Right ventricle myocardium inferior (tissue), 1 donor: Measurements from ENCODE around the gene RLN3. TPM values are rescaled to one million over a fixed set of nuclear protein-coding genes. Genes with fewer than 3 reads are reported as not detected.

ENCODE experiments used
- ATAC-seq: fragments of 200-7000 bp; cut with Tn5 transposase; one replicate; pipeline ENCODE4 v1.9.1; 2020; ENCODE audit warnings: mild to moderate bottlenecking, moderate library complexity
- DNase-seq: peaks from one replicate; pipeline ENCODE4 v3.0.0; 2021; ENCODE audit errors: missing footprints
- intact Hi-C: fragments of 100-400 bp; cut with DNase I; formaldehyde crosslinking; loops from one replicate; pipeline ENCODE4 v1.11.0; 2022
- total RNA-seq: library from RNA; stranded (reverse); fragmentation: NEBNext Ultra II Directional; extraction: Animal tissue kit (Norgen Biotek cat#: 25700); gene quantifications from one replicate; pipeline ENCODE4 v1.2.1, GENCODE V29; 2021
- donor health status: DM: no; HTN: yes; CAD: no; lungs with severe emphysema.

The RLN3 gene
- total RNA-seq, 1 donor from 2014 or later = not detected

DNA sequence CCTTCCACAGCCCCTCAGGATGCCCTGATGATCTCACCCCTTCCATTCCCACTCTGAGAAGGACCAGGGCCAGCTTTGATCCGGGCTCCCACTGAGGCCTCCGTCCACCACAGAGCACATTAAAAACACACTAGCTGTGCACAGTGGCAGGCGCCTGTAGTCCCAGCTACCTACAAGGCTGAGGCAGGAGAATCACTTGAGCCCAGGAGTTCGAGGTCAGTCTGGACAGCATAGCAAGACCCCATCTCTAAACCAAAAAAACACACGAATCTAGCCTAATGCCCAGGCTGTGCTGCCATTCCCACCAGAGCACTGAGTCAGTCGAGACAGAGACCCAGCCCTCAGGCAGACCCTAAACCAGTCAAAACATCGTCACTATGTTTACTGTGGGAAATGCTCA, 35.9 kb upstream of the RLN3 start:
- intact Hi-C loops = no loop called here
- no peak for DNase-seq
- ATAC-seq = no peak

DNA sequence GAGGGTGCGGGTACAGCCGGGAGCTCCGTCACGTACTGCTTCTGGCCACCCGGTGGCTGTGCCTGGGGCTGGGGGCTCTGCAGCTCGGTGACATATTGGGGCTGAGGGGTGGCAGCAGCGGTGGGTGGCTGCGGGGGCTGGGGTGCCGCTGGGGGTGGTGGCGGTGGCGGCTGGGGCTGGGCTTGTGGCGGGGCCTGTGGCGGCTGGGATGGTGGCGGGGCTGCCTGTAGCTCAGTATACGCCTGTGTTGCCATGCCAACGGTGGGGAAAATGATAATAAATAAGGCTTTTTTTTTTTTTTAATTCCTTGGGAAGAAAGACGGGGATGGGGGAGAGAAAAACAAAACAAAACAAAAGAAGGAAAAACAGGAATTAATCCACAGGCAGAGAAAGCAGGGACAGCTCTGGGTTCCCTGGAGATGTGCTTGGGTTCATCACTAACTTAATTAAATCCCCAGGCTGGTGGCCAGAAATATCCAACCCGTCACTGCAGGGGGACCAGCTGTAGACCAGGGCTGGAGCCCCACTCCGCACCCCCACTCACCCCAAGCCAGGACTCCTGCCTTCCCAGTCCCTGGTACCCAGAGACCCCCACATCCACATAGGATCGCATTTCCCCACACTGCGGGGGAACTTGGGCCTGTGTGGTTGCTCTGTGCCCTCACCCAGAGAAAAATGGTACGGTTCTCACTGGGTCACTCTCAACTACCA, 34.2 kb upstream of the RLN3 start:
- DNase-seq (no peak), ATAC-seq (no peak)
- intact Hi-C loops = no loop called here

DNA sequence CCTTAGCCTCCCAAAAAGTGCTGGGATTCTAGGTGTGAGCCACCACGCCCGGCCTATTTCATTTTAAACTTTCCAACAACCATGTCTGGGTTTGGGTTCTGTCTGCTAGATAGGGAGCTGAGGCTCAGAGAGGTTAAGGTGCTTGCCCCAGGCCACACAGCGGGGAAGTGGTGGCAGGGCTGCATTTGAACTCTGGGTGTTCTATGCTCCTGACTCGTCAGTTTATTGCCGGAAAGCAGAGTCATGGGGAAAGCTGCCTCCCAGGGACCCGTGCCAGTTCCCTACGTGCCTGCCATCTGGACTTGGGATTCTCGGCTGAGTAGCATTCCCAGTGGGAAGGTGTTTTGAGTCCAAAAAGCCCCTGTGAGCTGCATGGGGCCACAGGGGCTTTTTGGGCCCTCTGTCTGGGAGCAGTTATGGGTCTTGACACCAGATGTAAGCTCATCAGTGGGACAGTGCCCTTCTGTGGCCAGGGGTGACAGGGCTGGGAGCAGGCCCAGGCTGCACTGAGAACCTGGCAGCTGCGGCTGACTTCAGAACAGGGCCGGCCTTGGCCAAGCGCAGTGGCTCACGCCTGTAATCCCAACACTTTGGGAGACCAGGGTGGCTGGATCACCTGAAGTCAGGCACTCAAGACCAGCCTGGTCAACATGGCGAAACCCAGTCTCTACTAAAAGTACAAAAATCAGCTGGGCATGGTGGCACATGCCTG, 32.8 kb upstream of the RLN3 start:
- DNase-seq (peak; percentile 60), ATAC-seq (peak; percentile 85)
- intact Hi-C loops = no loop called here

DNA sequence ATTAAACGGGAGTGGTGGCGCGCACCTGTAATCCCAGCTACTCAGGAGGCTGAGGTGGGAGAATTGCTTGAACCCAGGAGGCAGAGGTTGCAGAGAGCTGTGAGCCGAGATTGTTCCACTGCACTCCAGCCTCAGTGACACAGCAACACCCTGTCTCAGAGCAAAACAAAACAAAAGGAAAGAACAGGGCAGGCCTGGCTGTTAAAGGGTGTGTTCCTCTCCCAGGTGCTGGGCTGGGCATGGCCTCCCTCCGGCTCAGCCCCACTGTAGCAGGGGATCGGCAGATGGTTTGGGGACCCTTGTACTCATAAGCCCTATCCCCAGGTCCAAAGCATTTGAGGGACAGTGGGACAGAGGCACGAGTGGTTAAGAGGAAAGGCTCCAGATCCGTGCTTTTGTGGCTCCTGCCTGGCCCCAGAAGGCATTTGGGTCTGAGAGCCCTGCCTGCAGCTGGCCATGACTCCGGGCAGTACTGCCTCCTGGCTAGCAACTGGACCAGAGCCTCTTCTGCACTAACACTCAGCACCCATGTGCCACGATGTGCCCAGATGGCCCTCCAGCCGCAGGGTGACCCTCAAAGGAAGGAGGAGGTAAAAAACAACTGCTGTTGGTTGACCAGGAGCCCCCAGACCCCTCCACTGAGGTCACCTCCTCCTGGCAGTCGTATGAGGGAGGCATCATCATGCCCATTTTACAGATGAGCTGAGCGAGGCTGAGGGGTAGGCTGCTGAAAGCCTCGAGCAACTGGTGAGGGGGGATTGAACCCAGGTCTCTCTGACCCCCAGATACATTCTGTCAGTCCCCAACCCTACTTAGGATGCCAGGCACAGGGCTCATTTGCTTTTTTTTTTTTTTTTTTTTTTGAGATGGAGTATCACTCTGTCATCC, 31.8 kb upstream of the RLN3 start:
- ATAC-seq (no peak), DNase-seq (peak; percentile 15)
- intact Hi-C loops = no loop called here

DNA sequence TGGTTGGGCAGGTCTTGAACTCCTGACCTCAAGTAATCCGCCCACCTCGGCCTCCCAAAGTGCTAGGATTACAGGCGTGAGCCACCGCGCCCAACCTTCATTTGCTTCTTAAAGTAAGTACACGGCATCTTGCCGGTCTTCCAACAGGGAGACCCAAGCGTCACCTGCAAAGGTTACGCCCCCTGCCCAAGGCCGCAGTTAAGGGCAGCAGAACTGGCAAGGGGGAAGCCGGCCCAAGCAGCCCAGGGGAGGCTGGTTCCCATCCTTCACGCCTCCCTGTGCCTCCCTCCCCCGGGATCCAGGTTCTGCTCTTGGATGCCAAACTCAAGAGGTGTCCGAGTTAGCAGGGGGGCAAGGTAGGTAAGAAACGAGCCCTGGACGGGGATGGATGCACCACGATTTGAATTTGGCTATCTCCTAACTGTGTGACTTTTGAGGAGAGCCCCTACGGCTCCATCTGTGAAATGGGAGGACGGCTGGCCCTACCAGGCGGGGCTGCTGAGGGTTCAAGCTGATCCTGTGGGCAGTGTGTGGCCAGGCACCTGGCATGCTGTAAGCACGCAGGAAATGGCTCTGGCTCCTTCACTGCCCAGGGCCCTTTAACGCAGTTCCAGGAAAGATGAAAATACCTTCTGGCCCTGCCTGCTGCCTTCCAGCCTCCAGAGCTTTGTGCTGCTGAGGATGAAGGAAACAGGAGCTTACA, 30.9 kb upstream of the RLN3 start:
- intact Hi-C loops = no loop called here
- ATAC-seq = no peak
- DNase-seq = peak; percentile 57

DNA sequence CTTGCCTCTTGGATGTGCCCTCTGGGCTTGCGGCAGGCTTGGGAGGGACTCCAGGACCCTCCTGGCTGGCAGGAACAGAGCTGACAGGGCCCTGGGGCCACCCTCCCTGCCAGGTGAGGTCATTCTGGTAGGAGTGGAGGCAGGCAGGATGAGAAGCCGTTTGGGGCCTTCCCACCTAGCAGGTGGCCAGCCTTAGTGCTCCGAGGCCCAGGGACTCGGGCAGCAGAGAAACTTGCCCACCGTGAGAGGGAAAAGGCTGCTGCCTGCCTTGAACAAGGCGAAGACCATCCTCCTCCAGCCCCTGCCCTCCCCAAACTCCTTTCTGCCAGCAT, 30.4 kb upstream of the RLN3 start:
- DNase-seq = peak; percentile 32
- no peak for ATAC-seq
- intact Hi-C loops = no loop called here

DNA sequence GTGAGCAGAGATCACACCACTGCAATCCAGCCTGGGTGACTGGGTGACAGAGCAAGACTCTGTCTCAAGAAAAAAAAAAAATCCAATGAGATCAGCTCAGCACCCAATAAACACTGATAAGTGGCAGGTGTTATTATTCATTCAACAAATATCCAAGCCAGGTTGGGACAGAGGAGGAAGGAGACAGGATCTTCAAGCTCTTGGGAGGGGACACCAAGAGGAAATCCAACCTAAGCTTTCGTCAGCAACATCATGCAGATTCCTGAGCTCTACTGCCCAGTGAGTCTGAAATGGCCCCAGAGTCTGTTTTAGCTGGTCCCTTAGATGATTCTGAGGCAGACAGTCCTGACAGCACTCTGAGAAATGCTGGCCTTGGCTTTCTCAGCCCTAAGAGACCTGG, 29.5 kb upstream of the RLN3 start:
- DNase-seq (no peak), ATAC-seq (no peak)
- intact Hi-C loops = no loop called here

DNA sequence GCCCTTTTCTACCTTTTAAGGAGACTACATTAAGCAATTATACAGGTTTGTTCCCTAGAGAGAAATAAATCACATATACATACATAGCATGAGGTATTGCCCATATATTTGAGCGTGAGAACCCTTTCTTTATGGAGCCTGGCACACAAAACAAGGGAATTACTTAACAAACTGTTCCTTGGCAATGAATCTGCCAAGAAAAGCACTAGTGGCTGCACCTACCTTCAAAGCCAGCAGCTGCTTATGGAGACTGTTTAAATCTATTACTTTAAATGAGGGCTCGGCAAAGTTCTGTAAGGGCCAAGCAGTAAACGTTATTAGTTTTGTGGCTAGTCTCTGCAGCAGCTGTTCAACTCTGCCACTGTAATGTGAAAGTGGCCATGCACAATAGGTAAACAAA, 28.9 kb upstream of the RLN3 start:
- ATAC-seq = no peak
- DNase-seq = no peak
- intact Hi-C loops = no loop called here

DNA sequence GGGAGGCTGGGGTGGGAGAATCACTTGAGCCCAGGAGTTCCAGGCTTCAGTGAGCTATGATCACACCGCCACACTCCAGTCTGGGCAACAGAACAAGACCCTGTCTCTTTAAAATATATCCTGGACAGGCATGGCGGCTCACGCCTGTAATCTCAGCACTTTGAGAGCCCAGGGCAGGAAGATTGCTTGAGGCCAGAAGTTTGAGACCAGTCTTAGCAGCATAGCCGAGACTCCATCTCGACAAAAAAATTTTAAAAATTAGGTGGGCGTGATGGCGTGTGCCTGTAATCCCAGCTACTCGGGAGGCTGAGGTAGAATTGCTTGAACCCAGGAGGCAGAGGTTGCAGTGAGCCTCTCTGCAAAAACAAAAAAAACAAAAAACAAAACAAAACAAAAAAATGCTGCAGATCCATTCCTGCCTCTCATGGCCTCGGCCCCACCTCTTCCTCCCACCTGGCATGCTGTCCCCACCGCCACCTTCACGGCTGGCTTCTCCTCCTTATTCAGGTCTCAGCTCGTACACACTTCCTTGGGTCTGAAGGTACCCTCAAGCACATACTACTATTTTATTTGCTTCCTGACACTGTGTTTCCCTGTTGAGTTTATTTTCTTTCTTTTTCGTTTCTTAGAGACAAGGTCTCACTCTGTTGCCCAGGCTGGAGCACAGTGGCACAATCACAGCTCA, 27.1 kb upstream of the RLN3 start:
- ATAC-seq = no peak
- intact Hi-C loops = no loop called here
- no peak for DNase-seq

DNA sequence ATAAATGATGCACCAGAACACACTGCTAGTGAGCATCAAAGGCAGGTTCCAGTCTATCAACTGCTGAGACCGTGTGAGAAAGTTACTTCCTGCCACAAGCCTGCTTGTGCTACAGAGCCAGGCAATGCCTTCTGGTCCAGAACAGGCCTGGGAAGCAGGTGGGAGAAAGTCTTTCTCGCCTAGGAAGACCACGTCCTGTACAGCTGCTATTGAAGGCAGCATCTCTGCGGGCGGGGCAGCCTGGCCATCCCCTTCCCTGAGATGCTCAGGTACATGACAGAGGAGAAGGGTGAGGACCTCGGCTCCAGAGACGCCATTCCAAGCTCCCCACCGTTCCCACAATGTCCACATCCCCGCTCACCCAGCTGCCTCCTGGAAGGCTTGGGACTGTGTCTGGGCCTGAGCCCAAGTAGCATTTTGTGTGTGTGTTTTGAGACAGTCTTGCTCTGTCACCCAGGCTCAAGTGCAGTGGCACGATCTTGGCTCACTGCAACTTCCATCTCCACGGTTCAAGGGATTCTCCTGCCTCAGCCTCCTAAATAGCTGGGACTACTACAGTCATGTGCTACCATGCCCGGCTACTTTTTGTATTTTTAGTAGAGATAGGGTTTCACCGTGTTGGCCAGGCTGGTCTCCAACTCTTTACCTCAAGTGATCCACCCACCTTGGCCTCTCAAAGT, 25.2 kb upstream of the RLN3 start:
- DNase-seq = peak; percentile 58
- no peak for ATAC-seq
- intact Hi-C loops = no loop called here

DNA sequence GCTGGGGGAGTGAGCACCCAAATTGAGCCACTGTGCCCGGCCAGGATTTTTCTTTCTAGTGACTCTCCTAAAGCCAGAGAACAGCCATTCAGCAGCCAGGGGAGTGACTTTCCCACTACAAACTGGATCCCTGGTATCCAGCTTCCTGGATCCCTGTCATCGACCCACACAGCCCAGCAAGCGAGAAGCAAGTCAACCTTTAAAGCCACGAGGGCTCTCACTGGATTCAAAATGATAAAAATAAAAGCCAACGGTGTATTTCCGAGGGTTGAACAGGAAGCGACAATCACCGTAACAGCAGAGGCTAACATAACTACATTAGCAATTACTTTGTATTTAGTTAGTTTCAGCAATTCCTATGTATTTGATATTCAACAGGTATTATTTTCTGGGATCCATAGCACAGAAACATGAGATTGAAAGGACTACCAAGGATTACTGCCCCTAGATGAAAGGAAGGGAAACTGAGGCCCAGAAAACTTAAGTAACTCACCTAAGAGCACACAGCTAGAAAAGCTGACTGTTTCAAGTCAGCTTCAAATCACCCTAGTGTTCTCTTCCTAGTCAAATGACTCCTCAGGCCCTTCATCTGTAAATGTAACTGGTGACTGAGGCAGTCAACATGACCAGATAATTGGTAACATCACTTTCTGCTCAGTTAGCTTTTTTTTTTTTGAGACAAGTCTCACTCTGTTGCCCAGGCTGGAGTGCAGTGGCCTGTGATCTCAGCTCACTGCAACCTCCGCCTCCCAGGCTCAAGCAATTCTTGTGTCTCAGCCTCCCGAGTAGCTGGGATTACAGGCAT, 24.5 kb upstream of the RLN3 start:
- DNase-seq (peak; percentile 37), ATAC-seq (no peak)
- intact Hi-C loops = loop anchor here (2.0 kb wide), 2 partner anchors 69 to 77 kb away; partner anchors contain the start of gene MISP3

DNA sequence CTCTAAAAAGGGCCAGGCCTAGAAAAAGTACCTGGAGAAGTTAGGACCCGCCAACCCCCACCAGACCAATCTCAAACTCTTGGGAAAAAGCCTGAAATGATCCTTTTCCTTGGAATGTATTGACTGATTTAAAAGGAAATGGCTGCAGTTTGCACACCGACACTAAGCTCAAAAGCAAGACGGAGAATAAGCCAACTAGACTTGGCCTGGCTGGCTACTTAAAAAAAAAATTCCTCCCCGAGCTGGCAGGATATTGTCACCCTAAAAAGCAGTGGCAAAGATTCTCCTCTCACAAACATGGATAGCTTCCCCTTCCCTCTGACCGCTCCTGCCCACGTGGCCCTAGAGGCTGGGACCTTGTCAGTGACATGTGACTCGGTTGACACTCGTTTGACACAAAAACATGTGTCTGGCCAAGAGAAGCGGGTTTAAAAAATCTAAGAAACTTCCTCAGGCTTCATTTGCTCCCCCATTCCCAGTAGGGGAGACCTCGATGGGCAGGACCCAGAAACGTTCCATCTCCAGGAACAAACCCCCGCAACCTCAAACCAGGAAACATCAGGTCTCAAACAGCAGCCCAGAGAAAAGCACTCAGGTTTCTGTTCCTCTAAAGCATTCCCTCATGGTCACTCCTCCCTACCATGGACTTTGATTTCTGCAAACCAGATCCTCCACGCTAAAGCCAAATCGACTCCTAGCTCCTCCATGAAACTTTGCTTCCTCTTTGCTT, 23.2 kb upstream of the RLN3 start:
- no peak for ATAC-seq
- intact Hi-C loops = loop anchor here (2.0 kb wide), 2 partner anchors 68 to 76 kb away; partner anchors contain the start of gene MISP3
- peak; percentile 83 for DNase-seq

DNA sequence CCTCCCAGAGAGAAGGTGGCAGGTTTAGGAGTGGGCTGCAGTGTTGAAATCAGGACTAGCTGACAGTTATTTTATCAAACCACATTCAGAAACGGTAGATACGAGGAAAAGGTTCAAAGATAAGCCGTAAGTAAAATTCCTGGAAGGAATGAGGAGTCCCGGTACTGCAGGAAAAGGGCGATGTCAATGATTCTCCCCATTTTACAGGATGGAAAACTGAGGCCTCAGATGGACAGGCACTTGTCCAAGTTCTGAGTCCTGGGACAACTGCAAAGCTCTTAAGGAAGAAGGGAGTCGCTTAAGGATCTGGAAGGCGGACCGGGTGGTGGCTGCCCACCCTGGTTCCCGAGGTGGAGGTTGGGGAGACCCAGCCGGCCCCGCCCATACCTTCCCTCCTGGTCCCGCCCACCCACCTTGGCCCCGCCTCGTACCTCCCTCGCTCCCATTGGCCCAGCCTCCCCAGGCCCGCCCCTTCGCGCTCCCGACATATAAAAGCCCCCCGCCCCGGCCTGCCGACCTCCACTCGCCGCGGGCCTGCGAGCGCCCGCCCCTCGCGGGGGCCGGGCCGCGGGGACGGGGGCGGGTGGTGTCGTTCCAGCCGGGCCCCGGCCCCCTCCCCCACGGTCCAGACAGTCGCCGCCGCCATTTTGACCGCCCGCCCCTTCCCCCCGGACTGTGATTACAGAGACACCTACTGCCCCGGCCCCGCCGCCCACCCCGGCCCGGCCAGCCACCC, 22.4 kb upstream of the RLN3 start:
- DNase-seq = peak; percentile 96
- peak; percentile 66 for ATAC-seq
- intact Hi-C loops = loop anchor here (2.0 kb wide), 3 partner anchors 53 to 75 kb away; partner anchors contain the start of genes DCAF15 and MISP3

DNA sequence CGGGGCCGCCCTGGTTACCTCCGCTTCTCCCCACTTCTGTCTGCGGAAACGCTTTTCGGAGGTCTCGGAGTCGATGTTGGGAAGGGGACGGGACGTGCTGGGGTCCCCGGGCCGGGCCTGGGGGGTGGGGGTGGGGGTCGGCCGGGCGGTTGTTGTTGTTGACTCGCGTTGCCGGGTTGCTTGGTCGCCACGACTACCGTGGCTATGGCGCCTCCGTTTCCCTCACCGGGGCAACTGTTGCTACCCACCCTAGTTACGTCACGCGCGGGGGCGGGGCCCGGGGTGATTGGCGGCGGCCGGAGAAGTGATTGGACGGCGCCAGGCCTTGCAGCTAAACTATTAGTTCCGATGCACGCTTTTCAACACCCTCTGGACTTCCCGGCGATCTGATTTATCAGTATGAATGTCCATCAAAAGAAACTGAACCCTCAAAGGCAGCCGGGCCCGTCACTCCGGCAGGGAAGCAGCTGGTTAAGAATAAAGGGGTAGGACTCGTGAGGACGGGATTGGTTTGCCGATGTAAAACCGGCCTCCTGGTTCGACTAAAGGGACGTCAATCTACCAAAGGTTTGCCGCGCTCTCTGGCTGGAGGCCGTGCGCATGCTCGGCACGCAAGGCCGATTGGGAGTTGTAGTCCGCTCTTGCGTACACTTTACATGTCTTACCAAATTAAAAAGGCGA, 21.7 kb upstream of the RLN3 start, which contains the start of gene RFX1:
Gene RFX1, minus strand, starts transcription at position 236 of the 681 bp plus-strand sequence. CDS start 12,477 bp downstream, outside the sequence.
- ATAC-seq = peak; percentile 88
- intact Hi-C loops = loop anchor here (2.0 kb wide), 1 partner anchor 53 kb away; the partner anchor contains the start of gene DCAF15

More for the DNA sequence above, 21.7 kb upstream of the RLN3 start, which contains the start of gene RFX1:
- peak; percentile 100 for DNase-seq
